Measurements from ENCODE around the gene EEF1AKMT1. TPM values are rescaled to one million over a fixed set of nuclear protein-coding genes. Genes with fewer than 3 reads are reported as not detected.

The EEF1AKMT1 gene
- total RNA-seq, 1 donor from 2014 or later = 16.0 TPM

DNA sequence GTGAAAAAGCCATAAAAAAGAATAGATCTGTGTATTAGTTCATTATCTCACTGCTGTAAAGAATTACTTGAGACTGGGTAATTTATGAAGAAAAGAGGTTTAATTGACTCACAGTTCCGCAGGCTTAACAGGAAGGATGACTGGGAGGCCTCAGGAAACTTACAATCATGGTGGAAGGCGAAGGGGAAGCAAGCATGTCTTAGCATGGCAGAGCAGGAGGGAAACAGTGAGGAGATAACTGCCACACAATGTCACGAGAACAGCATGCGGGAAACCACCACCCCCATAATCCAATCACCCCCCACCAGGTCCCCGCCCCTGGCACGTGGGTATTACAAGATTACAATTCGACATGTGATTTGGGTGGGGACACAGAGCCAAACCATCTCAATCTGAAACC, 39.1 kb upstream of the EEF1AKMT1 start:
- H3K4me3 ChIP-seq (ENCODE audit: low read depth, low read length) = no peak overlapping the region
- TF ChIP-seq CTCF (conservative IDR thresholded peaks at IDR 0.05; ENCODE audit: low read depth, low read length) = no peak
- DNase-seq (ENCODE audit: low read depth) = no peak

- DNase-seq (ENCODE audit: low read depth) = no peak
- no peak for TF ChIP-seq CTCF (conservative IDR thresholded peaks at IDR 0.05; ENCODE audit: low read depth, low read length)
- no peak overlapping the region for H3K4me3 ChIP-seq (ENCODE audit: low read depth, low read length)
Measured at GRCh38 chr13:20810808-20811207, 37.0 kb upstream of the EEF1AKMT1 start.

DNA sequence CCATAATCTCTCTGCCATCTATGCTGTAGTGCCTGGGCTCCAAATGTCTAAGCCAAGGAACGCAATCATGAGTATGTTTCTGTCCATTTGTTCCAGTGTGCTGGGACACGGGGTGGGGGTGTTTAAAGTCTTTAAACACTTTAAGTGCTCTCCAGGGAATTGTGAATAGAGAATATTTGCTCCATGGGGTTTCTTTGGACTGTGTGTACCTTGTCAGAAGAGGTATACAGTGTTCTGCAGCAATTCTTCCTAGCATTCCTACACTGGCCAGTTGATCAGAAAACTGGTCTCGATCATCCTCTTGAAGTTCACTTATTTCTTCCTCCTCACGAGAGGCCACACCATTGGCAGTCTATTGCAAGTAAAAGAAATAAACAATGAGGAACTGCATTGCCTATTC, 35.1 kb upstream of the EEF1AKMT1 start:
- no peak for TF ChIP-seq CTCF (conservative IDR thresholded peaks at IDR 0.05; ENCODE audit: low read depth, low read length)
- no peak for DNase-seq (ENCODE audit: low read depth)
- no peak overlapping the region for H3K4me3 ChIP-seq (ENCODE audit: low read depth, low read length)

DNA sequence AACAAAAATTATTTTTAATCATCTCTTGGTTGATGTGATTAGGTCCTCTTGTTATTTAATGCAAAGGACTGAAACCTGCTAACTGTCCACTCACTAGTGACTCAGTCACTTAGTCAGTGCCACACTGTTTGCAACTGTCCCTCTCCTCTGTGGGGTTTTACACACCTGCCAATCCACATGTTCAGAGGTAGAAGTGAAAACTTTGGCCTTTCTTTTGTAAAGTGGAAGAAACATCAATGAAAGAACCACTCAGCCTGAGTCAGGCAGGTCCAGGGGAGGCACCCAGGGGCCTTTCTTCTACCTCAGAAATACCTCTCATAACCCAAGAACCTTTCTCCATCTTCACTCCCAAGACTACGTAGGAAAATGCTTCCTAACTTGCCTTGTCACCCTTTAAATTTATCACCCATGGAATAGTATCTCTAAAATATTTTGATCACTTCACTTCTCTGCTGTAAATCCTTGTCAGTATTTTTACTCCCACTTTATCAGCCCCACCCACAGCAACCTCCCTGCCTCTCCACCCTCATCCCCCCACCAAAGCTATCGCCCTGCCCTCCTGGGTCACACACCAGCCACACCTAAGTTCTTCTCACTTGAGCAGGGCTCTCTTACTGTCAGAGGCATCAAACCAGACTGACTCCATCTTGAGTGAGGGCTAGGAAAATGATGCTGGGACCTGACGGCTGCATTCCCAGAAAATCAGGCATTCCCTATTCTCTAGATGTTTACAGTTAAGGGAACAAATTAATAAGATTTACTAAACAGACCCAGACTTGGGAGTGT, 29.6 kb upstream of the EEF1AKMT1 start:
- TF ChIP-seq CTCF (conservative IDR thresholded peaks at IDR 0.05; ENCODE audit: low read depth, low read length) = no peak
- H3K4me3 ChIP-seq (ENCODE audit: low read depth, low read length) = no peak overlapping the region
- no peak for DNase-seq (ENCODE audit: low read depth)

DNA sequence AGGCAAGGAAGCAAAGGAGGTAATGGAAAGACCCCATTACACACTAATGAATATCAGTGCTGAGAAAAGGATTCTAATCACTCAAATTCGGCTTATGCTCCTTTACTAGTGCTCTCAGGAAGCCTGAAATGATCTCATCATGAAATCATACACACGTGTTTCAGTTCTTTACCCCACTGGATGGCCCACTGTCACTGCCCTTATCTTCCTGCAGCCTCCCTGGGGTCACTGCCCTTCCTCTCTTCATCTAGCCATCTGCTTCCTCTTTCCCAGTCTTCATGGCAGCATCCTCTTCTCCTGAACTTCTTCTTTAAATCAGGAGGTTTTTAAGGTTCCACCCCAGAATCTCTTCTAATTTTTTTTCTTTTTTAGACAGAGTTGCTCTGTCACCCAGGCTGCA, 27.9 kb upstream of the EEF1AKMT1 start:
- no peak for DNase-seq (ENCODE audit: low read depth)
- TF ChIP-seq CTCF (conservative IDR thresholded peaks at IDR 0.05; ENCODE audit: low read depth, low read length) = no peak
- H3K4me3 ChIP-seq (ENCODE audit: low read depth, low read length) = no peak overlapping the region

GRCh38 chr13:20799726-20800416, 26.1 kb upstream of the EEF1AKMT1 start:
- DNase-seq (ENCODE audit: low read depth) = no peak
- TF ChIP-seq CTCF (conservative IDR thresholded peaks at IDR 0.05; ENCODE audit: low read depth, low read length) = no peak
- H3K4me3 ChIP-seq (ENCODE audit: low read depth, low read length) = no peak overlapping the region

Data from epithelial cell of proximal tubule (primary cell).